HepG2 (cell line): ENCODE results near the gene CCDC88C. TPM values are rescaled to one million over a fixed set of nuclear protein-coding genes. Genes with fewer than 3 reads are reported as not detected.

Source experiments
- ATAC-seq: fragments of 200-7000 bp; cut with Tn5 transposase; 3 replicates; pipeline ENCODE4 v1.9.1; 2020; ENCODE audit warnings: mild to moderate bottlenecking, moderate library complexity
- BruUV-seq: library from RNA; stranded (reverse); fragments of 400-500 nt; replicated peaks from 2 replicates; lab custom pipeline; 2021; lab: Mats Ljungman, UMichigan
- CTCF ChIA-PET: fragments of 300-600 bp; formaldehyde crosslinking; extraction: SDS; loops from one replicate; lab custom pipeline; 2021; ENCODE audit warnings: low total read pairs, inconsistent platforms, low intra/inter-chr PET ratio; lab: Yijun Ruan, JAX
- POLR2A ChIA-PET: fragments of 350-600 bp; sonication (Branson Sonifier 250); formaldehyde crosslinking; loops from one replicate; lab custom pipeline; 2020; ENCODE audit warnings: antibody characterized with exemption, inconsistent platforms; lab: Yijun Ruan, JAX
- DNase-seq: peaks from one replicate; pipeline ENCODE4 v3.0.0-alpha.2; 2015; ENCODE audit warnings: low spot score
- FAIRE-seq: peaks from 3 replicates; lab custom pipeline; 2011; peaks lifted over from hg19 to GRCh38; lab: Jason Lieb, UNC
- H2AFZ ChIP-seq: one replicate; pipeline ENCODE4 v1.6.1; 2011; ENCODE audit warnings: low read length, inconsistent platforms
- H3K27ac ChIP-seq: fragments of 300-600 bp; 3 replicates; pipeline ENCODE4 v1.8.0; 2011; ENCODE audit warnings: mixed run types, mild to moderate bottlenecking, mixed read lengths, low read length, inconsistent platforms; ENCODE audit not compliant: insufficient read depth; ENCODE audit errors: extremely low read length
- H3K27me3 ChIP-seq, 2 experiments: fragments of 200-600 bp in 1 of 2; 2 replicates in 1 of 2; 3 replicates in 1 of 2; pipeline versions ENCODE4 v1.6.0 to v1.8.0; 2011; ENCODE audit warnings: low read length in 2 of 2, mild to moderate bottlenecking in 2 of 2, moderate library complexity in 2 of 2, inconsistent platforms in 1 of 2; ENCODE audit not compliant: insufficient read depth in 2 of 2, control insufficient read depth in 1 of 2
- H3K36me3 ChIP-seq, 2 experiments: fragments of 200-600 bp in 1 of 2; replicated peaks in 1 of 2; 2 replicates in 1 of 2; 3 replicates in 1 of 2; pipeline versions ENCODE4 v1.5.1 to v1.8.0; 2011; ENCODE audit warnings: low read length in 2 of 2, inconsistent platforms in 1 of 2; ENCODE audit not compliant: insufficient read depth in 2 of 2, control insufficient read depth in 1 of 2
- H3K4me1 ChIP-seq: 2 replicates; pipeline ENCODE4 v1.5.1; 2012; ENCODE audit warnings: low read length, inconsistent platforms; ENCODE audit not compliant: insufficient read depth
- H3K4me2 ChIP-seq: 2 replicates; pipeline ENCODE4 v1.6.0; 2011; ENCODE audit warnings: low read depth, low read length, inconsistent platforms
- H3K4me3 ChIP-seq, 3 experiments: fragments of 200-600 bp in 1 of 3; sonication (generic), shearing (Covaris generic) in 1 of 3; replicated peaks in 1 of 3; 2 replicates each; pipeline ENCODE4 v1.5.1; 2011 to 2016; ENCODE audit warnings: low read length in 3 of 3, inconsistent platforms in 2 of 3, low read depth in 2 of 3, mild to moderate bottlenecking in 2 of 3, control low read depth in 1 of 3, mixed read lengths in 1 of 3; ENCODE audit not compliant: insufficient read depth in 1 of 3
- H3K79me2 ChIP-seq: one replicate; pipeline ENCODE4 v1.6.1; 2011; ENCODE audit warnings: low read length, inconsistent platforms; ENCODE audit not compliant: insufficient read depth
- H3K9ac ChIP-seq: 2 replicates; pipeline ENCODE4 v1.6.0; 2011; ENCODE audit warnings: mild to moderate bottlenecking, low read depth, low read length, inconsistent platforms; ENCODE audit not compliant: insufficient read depth
- H3K9me3 ChIP-seq: 2 replicates; pipeline ENCODE4 v1.5.1; 2012; ENCODE audit warnings: mild to moderate bottlenecking, low read length
- H4K20me1 ChIP-seq: 2 replicates; pipeline ENCODE4 v1.6.0; 2011; ENCODE audit warnings: inconsistent platforms, mild to moderate bottlenecking, low read length, moderate library complexity; ENCODE audit not compliant: insufficient read depth
- FIP1L1 ChIP-seq: fragments of 200-400 bp; formaldehyde crosslinking; IDR thresholded peaks from 2 replicates; pipeline ENCODE4 v1.6.1; 2018; ENCODE audit warnings: low read depth, mild to moderate bottlenecking, low read length, moderate library complexity, borderline replicate concordance; ENCODE audit not compliant: insufficient read depth
- GABPB1 ChIP-seq: IDR thresholded peaks from 2 replicates; pipeline ENCODE4 v1.6.1; 2016; ENCODE audit warnings: mild to moderate bottlenecking, missing genetic modification reagents, moderate library complexity, missing compliant biosample characterization
- HNF1A ChIP-seq, 2 experiments: sonication (generic) in 1 of 2; formaldehyde crosslinking in 1 of 2; IDR thresholded peaks; 2 replicates each; pipeline versions ENCODE4 v1.4.0 to v1.6.1; 2016 to 2020; ENCODE audit warnings: borderline replicate concordance in 1 of 2, low read depth in 1 of 2, mild to moderate bottlenecking in 1 of 2, missing genetic modification reagents in 1 of 2
- MEF2D ChIP-seq: sonication (generic); formaldehyde crosslinking; IDR thresholded peaks from 2 replicates; pipeline ENCODE4 v1.5.1; 2020; ENCODE audit warnings: mild to moderate bottlenecking, missing genetic modification reagents
- SNAPC4 ChIP-seq: sonication (generic); formaldehyde crosslinking; IDR thresholded peaks from 2 replicates; pipeline ENCODE4 v1.4.0; 2020; ENCODE audit warnings: mild to moderate bottlenecking, missing genetic modification reagents
- ZFP36 ChIP-seq: fragments of 150-350 bp; IDR thresholded peaks from 2 replicates; pipeline ENCODE4 v1.6.1; 2018; ENCODE audit warnings: borderline replicate concordance, low read length, low read depth; ENCODE audit not compliant: partially characterized antibody
- ZNF329 ChIP-seq: sonication (generic); formaldehyde crosslinking; IDR thresholded peaks from 2 replicates; pipeline ENCODE4 v1.9.0; 2021; ENCODE audit warnings: low read depth, mild to moderate bottlenecking, missing genetic modification reagents
- WGBS: methylation state at CpG from one replicate; pipeline ENCODE4 v1.1.6; 2017; ENCODE audit warnings: low lambda C conversion rate; 5-methylcytosine and 5-hydroxymethylcytosine counted together
- in situ Hi-C: cut with HindIII; loops from 2 replicates; pipeline ENCODE4 v1.10.0; 2017; ENCODE audit warnings: low pct_unique_long_range_greater_than_20kb; ENCODE audit not compliant: extremely low pct_ligation_motif_present
- intact Hi-C: fragments of 100-400 bp; cut with micrococcal nuclease; formaldehyde crosslinking; loops from one replicate; pipeline ENCODE4 v1.10.0; 2022; ENCODE audit not compliant: unreplicated experiment
- polyA plus RNA-seq, 8 experiments: library from polyadenylated mRNA; depleted of rRNA in 3 of 8; stranded (reverse) in 7 of 8; unstranded in 1 of 8; fragments of >200 nt; fragmentation: Illumina TruSeq in 4 of 8; extraction: Trizol in 4 of 8; gene quantifications; 2 replicates each; pipeline versions ENCODE4 v1.2.1 to v1.2.3, GENCODE V29; 2011 to 2016; ENCODE audit warnings: low read depth in 4 of 8, missing spikeins in 1 of 8, mixed read lengths in 1 of 8; ENCODE audit not compliant: insufficient read depth in 1 of 8
- total RNA-seq, 5 experiments: library from RNA; depleted of rRNA; stranded (reverse); fragments of >200 nt; fragmentation: Illumina TruSeq; extraction: Trizol; gene quantifications; 2 replicates each; pipeline ENCODE4 v1.2.3, GENCODE V29; 2016; ENCODE audit warnings: low read depth in 1 of 5

The CCDC88C gene
- total and polyA plus RNA-seq, 2 of the 13 experiments (the other 11 are each of a cell fraction or from before 2014, with no cell fraction given) = 3.6 to 11.7 TPM

GRCh38 chr14:91291786-91292405, 125.7 kb downstream of the CCDC88C start:
- Histone ChIP-seq H3K4me2 (no peak overlapping the region), H2AFZ (no peak overlapping the region), H4K20me1 (no peaks in the 10 kb centered on the region), H3K9me3 (no peaks in the 10 kb centered on the region), H3K79me2 (no peaks in the 10 kb centered on the region), H3K36me3 (peaks cover 11 to 29% of the 10 kb centered on the region in 2 experiments; a peak in 4 of 5 replicates), H3K4me1 (no peaks in the 10 kb centered on the region), H3K27ac (no peak overlapping the region), H3K27me3 (no peaks in the 10 kb centered on the region), H3K4me3 (no peak overlapping the region), H3K9ac (no peak overlapping the region)
- WGBS = 99% methylated on average over 10 of the region's 21 CpGs
- no TSS peak for BruUV-seq
- no peak for FAIRE-seq
- CTCF ChIA-PET = no interaction called here
- no peak for DNase-seq
- intact Hi-C loops (no loop called here), in situ Hi-C loops (no loop called here)
- TF ChIP-seq SNAPC4 (CRISPR knock-in tag) = no peak
- ATAC-seq = no peak
- POLR2A ChIA-PET = no interaction called here

DNA sequence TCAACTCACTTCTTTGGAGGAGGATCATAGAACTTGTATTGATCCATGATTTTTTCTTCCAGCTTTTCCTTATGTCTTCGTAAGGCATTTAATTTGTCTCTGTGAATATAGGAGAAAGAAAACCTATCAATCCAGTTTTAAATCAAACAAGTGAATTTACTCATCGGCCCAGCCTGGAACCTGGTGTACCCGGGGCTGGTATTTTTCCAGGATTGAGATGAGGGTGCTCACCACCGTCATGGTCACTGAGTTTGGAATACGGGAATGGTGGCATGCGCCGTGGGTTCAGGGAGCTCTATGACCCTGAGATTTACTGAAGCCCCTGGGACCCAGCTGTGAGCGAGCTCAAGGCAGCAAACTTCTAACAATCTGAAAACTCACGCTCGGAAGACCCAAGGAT, 126.6 kb downstream of the CCDC88C start:
- H2AFZ ChIP-seq = no peak overlapping the region
- H3K9ac ChIP-seq = no peak overlapping the region
- intact Hi-C loops (no loop called here), in situ Hi-C loops (no loop called here)
- CTCF ChIA-PET = no interaction called here
- no peak for ATAC-seq
- no peak for DNase-seq
- POLR2A ChIA-PET = no interaction called here
- H3K27ac ChIP-seq = no peak overlapping the region
- no peaks in the 10 kb centered on the region for H3K27me3 ChIP-seq
- no peak overlapping the region for H3K4me2 ChIP-seq
- H3K9me3 ChIP-seq = no peaks in the 10 kb centered on the region
- H4K20me1 ChIP-seq = no peaks in the 10 kb centered on the region
- WGBS = 99% methylated on average over 5 of the region's 10 CpGs
- BruUV-seq = no TSS peak
- H3K79me2 ChIP-seq = no peaks in the 10 kb centered on the region
- H3K4me3 ChIP-seq = no peak overlapping the region
- FAIRE-seq = no peak
- no peaks in the 10 kb centered on the region for H3K4me1 ChIP-seq
- peaks cover 8 to 22% of the 10 kb centered on the region in 2 experiments; a peak in 4 of 5 replicates for H3K36me3 ChIP-seq
- TF ChIP-seq MEF2D (CRISPR knock-in tag) (no peak), GABPB1 (CRISPR knock-in tag) (no peak), HNF1A (IDR thresholded peaks at IDR 0.05; ENCODE audit: low read depth) (no peak), HNF1A (CRISPR knock-in tag; IDR thresholded peaks at IDR 0.05; ENCODE audit: borderline replicate concordance) (no peak), ZNF329 (no peak), ZFP36 (no peak), FIP1L1 (no peak)
